Subcutaneous abdominal adipose tissue (tissue), 5 donors: Measurements from ENCODE around the gene PYGB.

Experiments
- H3K27ac ChIP-seq: one replicate; pipeline ENCODE4 v1.7.0; 2013; ENCODE audit warnings: low read depth, mild to moderate bottlenecking, inconsistent platforms, low read length, moderate library complexity
- H3K27me3 ChIP-seq, 5 donors: one replicate each; pipeline ENCODE4 v1.7.0; 2013; ENCODE audit warnings: low read length in 5 of 5, inconsistent platforms in 1 of 5; ENCODE audit not compliant: control insufficient read depth in 5 of 5, insufficient read depth in 4 of 5
- H3K36me3 ChIP-seq, 5 donors: one replicate each; pipeline ENCODE4 v1.7.0; 2013; ENCODE audit warnings: low read length in 5 of 5; ENCODE audit not compliant: control insufficient read depth in 5 of 5, insufficient read depth in 5 of 5
- H3K4me1 ChIP-seq, 5 donors: one replicate each; pipeline ENCODE4 v1.7.0; 2013; ENCODE audit warnings: low read length in 5 of 5, mild to moderate bottlenecking in 3 of 5, moderate library complexity in 1 of 5; ENCODE audit not compliant: control insufficient read depth in 5 of 5, insufficient read depth in 5 of 5
- H3K4me3 ChIP-seq, 5 donors: one replicate each; pipeline ENCODE4 v1.7.0; 2013; ENCODE audit warnings: low read length in 5 of 5, low read depth in 1 of 5
- H3K9ac ChIP-seq, 5 donors: one replicate each; pipeline ENCODE4 v1.7.0; 2013; ENCODE audit warnings: low read length in 5 of 5, mild to moderate bottlenecking in 4 of 5, moderate library complexity in 3 of 5
- H3K9me3 ChIP-seq, 5 donors: one replicate each; pipeline ENCODE4 v1.7.0; 2013; ENCODE audit warnings: low read length in 5 of 5; ENCODE audit not compliant: control insufficient read depth in 5 of 5
- donor health status: healthy.
- donor health status: healthy.
- donor health status: healthy.
- donor health status: healthy.
- donor health status: healthy.

The PYGB gene

DNA sequence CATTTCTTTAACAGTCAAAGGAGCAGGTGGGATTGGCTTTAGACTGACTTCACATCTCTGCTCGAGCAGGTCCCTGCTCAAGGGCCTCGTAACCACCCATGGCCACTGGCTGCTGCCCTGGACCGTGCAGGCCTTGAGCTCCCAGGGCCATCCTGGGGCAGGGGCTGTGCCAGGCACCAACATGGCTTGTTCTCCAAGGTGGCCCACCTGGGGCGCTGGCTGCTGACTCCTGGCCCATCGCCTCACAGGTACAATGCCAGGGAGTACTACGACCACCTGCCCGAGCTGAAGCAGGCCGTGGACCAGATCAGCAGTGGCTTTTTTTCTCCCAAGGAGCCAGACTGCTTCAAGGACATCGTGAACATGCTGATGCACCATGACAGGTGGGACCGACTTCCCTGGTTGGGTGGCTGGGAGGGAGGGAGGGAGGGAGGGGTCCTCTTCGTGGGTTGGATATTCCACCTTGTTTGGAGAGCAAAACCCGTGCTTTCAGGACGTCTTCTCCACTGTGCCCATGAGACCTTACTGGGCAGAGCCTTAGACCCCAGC lies 46.1 kb downstream of the PYGB start:
- Histone ChIP-seq H3K9ac (no peak overlapping the region), H3K27me3 (no peaks in the 10 kb centered on the region), H3K27ac (no peak overlapping the region), H3K36me3 (peaks cover 0 to 76% (median 62%) of the 10 kb centered on the region in 5 donors), H3K4me1 (peaks cover 6 to 38% (median 32%) of the 10 kb centered on the region in 5 donors), H3K4me3 (no peak overlapping the region), H3K9me3 (no peaks in the 10 kb centered on the region)

DNA sequence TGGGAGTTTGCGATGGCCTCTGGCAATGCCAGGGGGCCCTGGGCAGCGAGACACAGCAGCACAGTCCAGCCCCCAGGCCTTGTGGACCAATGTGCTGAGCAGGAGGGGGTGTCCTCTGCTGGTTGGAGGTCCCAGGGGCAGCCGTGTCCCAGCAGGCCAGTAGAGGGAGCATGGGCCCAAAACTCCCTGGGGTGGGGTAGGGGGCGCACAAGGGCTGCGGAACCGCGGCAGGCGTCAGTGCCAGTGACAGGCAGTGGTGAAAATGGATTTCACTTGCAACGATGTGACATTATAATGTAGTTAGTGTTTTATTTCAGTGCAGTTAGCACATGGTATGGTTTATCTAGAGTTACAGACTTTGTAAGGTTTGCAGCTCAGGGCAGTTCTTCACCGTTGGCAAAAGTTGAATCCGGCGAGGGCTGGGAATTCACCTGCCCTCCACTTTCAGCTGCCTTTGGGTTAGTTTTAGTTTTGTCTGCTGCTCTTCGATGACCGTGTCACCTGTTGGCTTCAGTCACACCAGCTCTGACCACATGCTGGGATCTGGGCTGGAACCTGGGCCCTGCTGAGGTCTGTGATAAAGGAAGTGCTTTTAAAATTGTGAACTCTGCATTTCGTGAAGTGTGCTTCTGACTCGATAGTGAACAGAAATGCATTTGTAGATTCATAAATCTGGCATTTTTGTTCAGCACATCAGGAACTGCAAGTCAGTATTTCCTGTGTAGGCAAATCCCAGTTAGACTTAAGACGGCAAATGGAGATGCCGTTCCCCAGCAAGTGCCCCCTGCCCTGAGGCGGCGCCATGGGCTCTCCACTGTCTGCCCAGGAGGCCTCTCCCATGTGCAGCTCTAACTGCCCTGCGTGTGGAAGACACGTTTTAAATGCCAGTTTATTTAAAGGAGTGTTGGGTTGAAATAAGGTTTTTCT lies 46.8 kb downstream of the PYGB start:
- Histone ChIP-seq H3K36me3 (peaks cover 0 to 73% (median 58%) of the 10 kb centered on the region in 5 donors), H3K9ac (peak overlapping the region in 1 of 5 donors; percentile 26)

DNA sequence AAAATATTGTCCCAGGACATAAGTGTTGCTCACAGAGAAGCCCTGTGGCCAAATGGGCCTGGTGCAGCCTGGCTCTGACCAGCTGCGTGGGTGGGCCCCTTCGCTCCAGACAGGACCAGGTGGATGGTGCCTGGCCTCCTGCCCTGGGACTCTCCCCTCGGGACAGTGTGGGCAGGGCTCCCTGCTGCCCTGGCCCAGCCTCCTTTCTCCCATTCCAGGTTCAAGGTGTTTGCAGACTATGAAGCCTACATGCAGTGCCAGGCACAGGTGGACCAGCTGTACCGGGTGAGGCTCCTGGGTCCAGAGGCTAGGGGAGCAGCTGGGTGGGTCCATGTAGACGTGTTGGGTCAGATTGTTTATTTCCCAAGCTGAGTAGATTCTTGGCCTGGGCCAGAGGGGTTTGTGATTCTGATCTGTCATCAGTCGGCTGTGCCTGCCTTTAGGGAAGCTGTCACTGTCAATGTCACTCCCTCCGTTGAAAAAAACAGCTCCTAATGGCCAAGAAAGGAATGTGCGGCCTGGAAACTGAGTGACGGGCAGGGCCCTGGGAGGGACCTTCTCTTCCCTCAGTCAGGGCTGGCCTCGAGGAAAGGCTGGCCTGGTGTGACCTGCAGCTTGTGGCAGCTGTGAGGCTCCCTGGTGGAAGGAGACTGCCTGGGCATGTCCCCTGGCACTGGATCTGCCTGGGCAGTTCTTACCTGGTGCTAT lies 47.7 kb downstream of the PYGB start:
- Histone ChIP-seq H3K4me3 (no peak overlapping the region), H3K36me3 (peaks cover 0 to 73% (median 54%) of the 10 kb centered on the region in 5 donors), H3K9ac (peak overlapping the region in 1 of 5 donors; percentile 26), H3K27me3 (no peaks in the 10 kb centered on the region), H3K4me1 (peaks cover 6 to 38% (median 36%) of the 10 kb centered on the region in 5 donors), H3K27ac (peak overlapping the region; percentile 30), H3K9me3 (no peaks in the 10 kb centered on the region)

More for the DNA sequence above, 46.8 kb downstream of the PYGB start:
- H3K27me3 ChIP-seq, result no peaks in the 10 kb centered on the region
- H3K9me3 ChIP-seq, result no peaks in the 10 kb centered on the region
- H3K4me1 ChIP-seq, result peaks cover 6 to 38% (median 35%) of the 10 kb centered on the region in 5 donors
- H3K27ac ChIP-seq, result no peak overlapping the region
- H3K4me3 ChIP-seq, result no peak overlapping the region

DNA sequence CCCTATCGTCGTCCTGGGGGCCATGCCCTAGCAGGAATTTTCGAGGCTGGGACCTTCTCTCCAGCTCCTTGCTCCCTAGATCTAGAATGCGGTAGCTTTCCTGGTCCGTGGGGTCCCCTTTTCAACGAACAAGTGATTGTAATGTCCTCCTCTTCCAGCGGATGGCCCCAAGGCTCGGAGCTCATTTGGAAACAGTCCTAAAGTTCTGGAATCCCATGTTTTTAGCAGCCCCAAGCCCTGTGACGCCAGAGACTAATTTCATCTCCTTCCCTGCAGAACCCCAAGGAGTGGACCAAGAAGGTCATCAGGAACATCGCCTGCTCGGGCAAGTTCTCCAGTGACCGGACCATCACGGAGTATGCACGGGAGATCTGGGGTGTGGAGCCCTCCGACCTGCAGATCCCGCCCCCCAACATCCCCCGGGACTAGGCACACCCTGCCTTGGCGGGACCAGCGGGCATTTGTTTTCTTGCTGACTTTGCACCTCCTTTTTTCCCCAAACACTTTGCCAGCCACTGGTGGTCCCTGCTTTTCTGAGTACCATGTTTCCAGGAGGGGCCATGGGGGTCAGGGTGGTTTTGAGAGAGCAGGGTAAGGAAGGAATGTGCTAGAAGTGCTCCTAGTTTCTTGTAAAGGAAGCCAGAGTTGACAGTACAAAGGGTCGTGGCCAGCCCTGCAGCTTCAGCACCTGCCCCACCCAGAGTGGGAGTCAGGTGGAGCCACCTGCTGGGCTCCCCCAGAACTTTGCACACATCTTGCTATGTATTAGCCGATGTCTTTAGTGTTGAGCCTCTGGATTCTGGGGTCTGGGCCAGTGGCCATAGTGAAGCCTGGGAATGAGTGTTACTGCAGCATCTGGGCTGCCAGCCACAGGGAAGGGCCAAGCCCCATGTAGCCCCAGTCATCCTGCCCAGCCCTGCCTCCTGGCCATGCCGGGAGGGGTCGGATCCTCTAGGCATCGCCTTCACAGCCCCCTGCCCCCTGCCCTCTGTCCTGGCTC lies 48.5 kb downstream of the PYGB start:
- peaks cover 6 to 43% (median 40%) of the 10 kb centered on the region in 5 donors for H3K4me1 ChIP-seq
- H3K27me3 ChIP-seq, result no peaks in the 10 kb centered on the region
- no peaks in the 10 kb centered on the region for H3K9me3 ChIP-seq
- no peak overlapping the region for H3K4me3 ChIP-seq
- no peak overlapping the region for H3K9ac ChIP-seq
- H3K27ac ChIP-seq, result peak overlapping the region; percentile 30
- peaks cover 0 to 72% (median 46%) of the 10 kb centered on the region in 5 donors for H3K36me3 ChIP-seq

DNA sequence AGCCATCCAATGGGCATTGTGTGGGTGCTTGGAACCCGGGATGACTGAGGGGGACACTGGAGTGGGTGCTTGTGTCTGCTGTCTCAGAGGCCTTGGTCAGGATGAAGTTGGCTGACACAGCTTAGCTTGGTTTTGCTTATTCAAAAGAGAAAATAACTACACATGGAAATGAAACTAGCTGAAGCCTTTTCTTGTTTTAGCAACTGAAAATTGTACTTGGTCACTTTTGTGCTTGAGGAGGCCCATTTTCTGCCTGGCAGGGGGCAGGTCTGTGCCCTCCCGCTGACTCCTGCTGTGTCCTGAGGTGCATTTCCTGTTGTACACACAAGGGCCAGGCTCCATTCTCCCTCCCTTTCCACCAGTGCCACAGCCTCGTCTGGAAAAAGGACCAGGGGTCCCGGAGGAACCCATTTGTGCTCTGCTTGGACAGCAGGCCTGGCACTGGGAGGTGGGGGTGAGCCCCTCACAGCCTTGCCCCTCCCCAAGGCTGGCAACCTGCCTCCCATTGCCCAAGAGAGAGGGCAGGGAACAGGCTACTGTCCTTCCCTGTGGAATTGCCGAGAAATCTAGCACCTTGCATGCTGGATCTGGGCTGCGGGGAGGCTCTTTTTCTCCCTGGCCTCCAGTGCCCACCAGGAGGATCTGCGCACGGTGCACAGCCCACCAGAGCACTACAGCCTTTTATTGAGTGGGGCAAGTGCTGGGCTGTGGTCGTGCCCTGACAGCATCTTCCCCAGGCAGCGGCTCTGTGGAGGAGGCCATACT lies 49.4 kb downstream of the PYGB start:
- Histone ChIP-seq H3K4me1 (peaks cover 6 to 44% (median 40%) of the 10 kb centered on the region in 5 donors), H3K9ac (no peak overlapping the region), H3K36me3 (peaks cover 0 to 73% (median 45%) of the 10 kb centered on the region in 5 donors), H3K9me3 (no peaks in the 10 kb centered on the region), H3K27me3 (no peaks in the 10 kb centered on the region), H3K27ac (peak overlapping the region; percentile 23), H3K4me3 (no peak overlapping the region)

DNA sequence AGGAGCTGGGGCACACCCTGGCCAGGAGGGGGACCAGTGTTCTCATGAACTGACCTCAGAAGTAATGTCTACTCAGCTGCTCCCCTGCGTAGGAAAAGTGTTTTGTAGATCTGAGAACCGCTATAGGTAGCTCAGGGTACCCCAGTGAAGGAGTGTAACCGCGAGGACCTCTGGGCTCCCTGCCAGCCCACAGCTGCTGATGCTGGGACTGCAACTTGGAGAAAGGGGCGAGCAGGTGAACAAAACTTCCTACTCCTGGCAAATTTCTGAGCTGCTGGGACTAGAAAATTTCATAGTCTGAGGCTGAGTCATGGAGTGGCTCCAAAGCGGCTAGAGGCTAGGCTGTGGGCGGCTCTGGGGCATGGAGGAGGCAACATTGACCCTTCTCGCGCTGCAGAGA lies 51.9 kb downstream of the PYGB start:
- Histone ChIP-seq H3K27ac (no peak overlapping the region), H3K36me3 (peaks cover 0 to 76% (median 43%) of the 10 kb centered on the region in 5 donors)

DNA sequence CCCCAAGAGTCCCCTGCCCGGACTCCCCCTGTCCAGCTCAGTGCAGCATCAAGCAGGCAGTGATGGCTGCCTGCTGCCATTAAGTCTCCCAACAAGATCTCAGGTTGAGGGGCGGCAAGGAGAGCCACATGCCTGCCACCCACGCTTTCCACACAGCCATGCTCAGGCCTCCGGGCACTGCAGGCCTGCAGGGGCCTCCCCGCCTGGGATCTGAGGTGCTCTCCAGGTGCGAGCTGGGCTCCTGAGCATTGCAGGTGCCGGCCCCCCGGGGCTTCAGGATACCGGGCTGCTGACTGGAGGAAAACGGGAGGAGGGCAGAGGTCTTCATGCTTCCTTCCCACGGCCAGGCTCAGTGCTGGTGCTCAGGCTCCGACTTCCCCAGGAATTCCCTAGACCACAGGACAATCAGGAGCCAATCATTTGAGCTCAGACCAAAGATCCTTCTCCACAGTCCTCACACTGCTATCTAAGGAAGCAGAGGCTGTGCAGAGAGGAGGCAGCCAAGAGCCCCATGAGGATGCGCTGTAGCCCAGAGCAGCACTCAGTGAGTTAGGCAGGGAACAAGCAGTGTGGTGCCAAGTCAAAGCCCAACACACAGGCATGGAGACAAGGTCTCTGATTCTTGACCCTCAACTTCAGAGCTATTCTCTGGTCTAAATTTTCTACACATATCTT lies 52.7 kb downstream of the PYGB start:
- no peak overlapping the region for H3K4me3 ChIP-seq
- H3K4me1 ChIP-seq, result peaks cover 6 to 30% (median 28%) of the 10 kb centered on the region in 5 donors
- no peaks in the 10 kb centered on the region for H3K27me3 ChIP-seq
- peaks cover 0 to 72% (median 43%) of the 10 kb centered on the region in 5 donors for H3K36me3 ChIP-seq
- H3K9me3 ChIP-seq, result no peaks in the 10 kb centered on the region
- H3K9ac ChIP-seq, result no peak overlapping the region
- no peak overlapping the region for H3K27ac ChIP-seq

More for the DNA sequence above, 51.9 kb downstream of the PYGB start:
- Histone ChIP-seq H3K4me1 (peaks cover 6 to 38% (median 37%) of the 10 kb centered on the region in 5 donors), H3K9ac (no peak overlapping the region), H3K27me3 (no peaks in the 10 kb centered on the region), H3K4me3 (no peak overlapping the region), H3K9me3 (no peaks in the 10 kb centered on the region)

DNA sequence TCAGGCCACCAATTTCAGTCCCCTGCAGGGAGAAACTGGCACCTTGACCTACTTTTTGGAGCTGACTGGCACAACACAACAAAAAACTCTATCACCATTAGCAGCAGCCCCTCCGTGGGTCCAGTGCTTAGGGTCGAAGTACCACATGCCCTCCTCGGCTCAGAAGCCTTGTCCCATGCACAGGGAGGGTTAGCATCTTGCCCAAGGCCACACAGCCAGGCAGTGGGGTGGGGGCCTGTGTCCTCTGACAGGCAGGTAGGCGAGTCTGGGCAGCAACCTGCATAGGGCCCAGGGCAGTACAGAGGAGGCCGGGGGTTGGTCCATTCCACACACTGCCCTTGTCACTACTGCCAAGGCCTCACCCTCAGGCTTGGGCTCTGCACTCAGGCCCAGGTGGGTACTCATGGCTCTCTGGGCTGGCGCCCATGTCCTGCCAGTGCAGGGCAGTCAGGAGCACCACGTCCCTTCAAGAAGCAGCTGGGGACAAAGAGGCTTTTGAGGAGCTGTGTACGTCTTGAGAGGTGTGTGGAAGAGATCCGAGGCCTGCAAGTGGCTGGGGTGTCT lies 53.6 kb downstream of the PYGB start:
- Histone ChIP-seq H3K4me3 (no peak overlapping the region), H3K9me3 (no peaks in the 10 kb centered on the region), H3K27me3 (no peaks in the 10 kb centered on the region), H3K4me1 (peaks cover 2 to 22% (median 20%) of the 10 kb centered on the region in 5 donors), H3K27ac (no peak overlapping the region), H3K9ac (no peak overlapping the region), H3K36me3 (peaks cover 0 to 68% (median 43%) of the 10 kb centered on the region in 5 donors)
